AG04450 (cell line): Measurements from ENCODE around the gene RNF135. TPM values are rescaled to one million over a fixed set of nuclear protein-coding genes. Genes with fewer than 3 reads are reported as not detected.

Experiments used
- CTCF ChIA-PET: fragments of 300-600, 350-600 bp; formaldehyde crosslinking; extraction: SDS; loops from one replicate; lab custom pipeline; 2022; ENCODE audit warnings: antibody characterized with exemption, inconsistent platforms; lab: Charles Lee
- POLR2A ChIA-PET: fragments of 350-600 bp; formaldehyde crosslinking; extraction: SDS; loops from one replicate; lab custom pipeline; 2021; ENCODE audit warnings: antibody characterized with exemption, inconsistent platforms; lab: Yijun Ruan, JAX
- DNase-seq: peaks from one replicate; pipeline ENCODE4 v3.0.0-alpha.2; 2011; ENCODE audit warnings: low read depth, low spot score
- H3K27ac ChIP-seq: one replicate; pipeline ENCODE4 v1.5.1; 2012; ENCODE audit warnings: low read depth, low read length, control low read depth
- H3K27me3 ChIP-seq: one replicate; pipeline ENCODE4 v1.6.0; 2012; ENCODE audit warnings: low read length; ENCODE audit not compliant: control insufficient read depth, insufficient read depth
- H3K4me3 ChIP-seq: 2 replicates; pipeline ENCODE4 v1.5.1; 2011; ENCODE audit warnings: mild to moderate bottlenecking, low read depth, low read length, control low read depth
- H3K9me3 ChIP-seq: 2 replicates; pipeline ENCODE4 v1.5.1; 2012; ENCODE audit warnings: low read length; ENCODE audit not compliant: control insufficient read depth, insufficient read depth
- polyA plus RNA-seq: library from polyadenylated mRNA; depleted of rRNA; stranded (reverse); fragments of >200 nt; gene quantifications from 2 replicates; pipeline ENCODE4 v1.2.3, GENCODE V29; 2011; rRNA removed
- small RNA-seq: library from RNA; depleted of rRNA; stranded (forward); fragments of <200 nt; gene quantifications from one replicate; pipeline ENCODE3, GENCODE V24; 2012; ENCODE audit warnings: low read depth; ENCODE audit not compliant: insufficient read length
- TF ChIP-seq, protein P1 (sequence below): IDR thresholded peaks from 2 replicates; pipeline ENCODE4 v1.5.1; 2011; ENCODE audit warnings: low read depth, low read length, control low read depth, inconsistent platforms

Gene RNF135
- polyA plus RNA-seq, 1 experiment: 15.9 TPM

GRCh38 chr17:31048142-31048541 is 77.3 kb downstream of the RNF135 start:
- no peak for DNase-seq
- TF ChIP-seq, protein P1, sequence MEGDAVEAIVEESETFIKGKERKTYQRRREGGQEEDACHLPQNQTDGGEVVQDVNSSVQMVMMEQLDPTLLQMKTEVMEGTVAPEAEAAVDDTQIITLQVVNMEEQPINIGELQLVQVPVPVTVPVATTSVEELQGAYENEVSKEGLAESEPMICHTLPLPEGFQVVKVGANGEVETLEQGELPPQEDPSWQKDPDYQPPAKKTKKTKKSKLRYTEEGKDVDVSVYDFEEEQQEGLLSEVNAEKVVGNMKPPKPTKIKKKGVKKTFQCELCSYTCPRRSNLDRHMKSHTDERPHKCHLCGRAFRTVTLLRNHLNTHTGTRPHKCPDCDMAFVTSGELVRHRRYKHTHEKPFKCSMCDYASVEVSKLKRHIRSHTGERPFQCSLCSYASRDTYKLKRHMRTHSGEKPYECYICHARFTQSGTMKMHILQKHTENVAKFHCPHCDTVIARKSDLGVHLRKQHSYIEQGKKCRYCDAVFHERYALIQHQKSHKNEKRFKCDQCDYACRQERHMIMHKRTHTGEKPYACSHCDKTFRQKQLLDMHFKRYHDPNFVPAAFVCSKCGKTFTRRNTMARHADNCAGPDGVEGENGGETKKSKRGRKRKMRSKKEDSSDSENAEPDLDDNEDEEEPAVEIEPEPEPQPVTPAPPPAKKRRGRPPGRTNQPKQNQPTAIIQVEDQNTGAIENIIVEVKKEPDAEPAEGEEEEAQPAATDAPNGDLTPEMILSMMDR: no peak
- H3K4me3 ChIP-seq: no peak overlapping the region
- ChIA-PET POLR2A (no interaction called here), CTCF (no interaction called here)
- peaks cover 2% of the 10 kb centered on the region for H3K27me3 ChIP-seq
- H3K9me3 ChIP-seq: peaks cover 16% of the 10 kb centered on the region
- H3K27ac ChIP-seq: no peak overlapping the region

GRCh38 chr17:31048780-31049179 is 77.9 kb downstream of the RNF135 start:
- ChIA-PET POLR2A (no interaction called here), CTCF (interaction anchor here (0.7 kb wide), 1 partner anchor 477 kb away, joined by 3 read pairs; no protein-coding TSS in a partner anchor)
- Histone ChIP-seq H3K4me3 (no peak overlapping the region), H3K9me3 (peaks cover 16% of the 10 kb centered on the region), H3K27ac (no peak overlapping the region), H3K27me3 (peaks cover 2% of the 10 kb centered on the region)
- no peak for DNase-seq
- TF ChIP-seq, protein P1: no peak

Small RNA genes within 50 kb of the gene (small RNA-seq; reads per million reads assigned to genes)
- gene AC138207.3 (not detected), gene RN7SL138P (not detected)

Other genes starting within 250 kb of the RNF135 start
- gene CRLF3, start 146.3 kb upstream of the RNF135 start, polyA plus RNA-seq: 7.9 and 10.1 TPM in 2 replicates
- 0.61 and 1.0 TPM in 2 replicates for gene ATAD5, start 139.1 kb upstream of the RNF135 start, polyA plus RNA-seq
- gene TEFM, start 64.8 kb upstream of the RNF135 start, polyA plus RNA-seq: 10.6 and 16.6 TPM in 2 replicates
- gene ADAP2, start 49.1 kb upstream of the RNF135 start, polyA plus RNA-seq: 1.4 and 1.7 TPM in 2 replicates
- gene NF1, start 123.9 kb downstream of the RNF135 start, polyA plus RNA-seq: 45.5 and 60.5 TPM in 2 replicates